ENCODE measurements around the gene UBE3D.

UBE3D gene

GRCh38 chr6:82877213-82878195 is 188.1 kb downstream of the UBE3D start (continued):
- TF ChIP-seq ZNF2 (tag by site-specific recombination; IDR thresholded peaks at IDR 0.05) = no peak
- peak; percentile 75 for TF ChIP-seq ZNF596 (tag by site-specific recombination; IDR thresholded peaks at IDR 0.05)
- no peak for TF ChIP-seq ZNF530 (tag by site-specific recombination; IDR thresholded peaks at IDR 0.05; ENCODE audit: low read depth)
- TF ChIP-seq ZIC2 (tag by site-specific recombination; IDR thresholded peaks at IDR 0.05) = peak; percentile 78
- TF ChIP-seq ZBTB8A (tag by site-specific recombination; IDR thresholded peaks at IDR 0.05) = peak; percentile 56
- no peak for TF ChIP-seq ZNF626 (tag by site-specific recombination; IDR thresholded peaks at IDR 0.05)
- no peak for TF ChIP-seq ZNF366 (tag by site-specific recombination; conservative IDR thresholded peaks at IDR 0.05)
- TF ChIP-seq ZSCAN4 (tag by site-specific recombination; IDR thresholded peaks at IDR 0.05) = no peak
- TF ChIP-seq ZNF16 (tag by site-specific recombination; IDR thresholded peaks at IDR 0.05; ENCODE audit: low read depth) = no peak
- no peak for TF ChIP-seq TCF7L2 (IDR thresholded peaks at IDR 0.05; ENCODE audit: borderline replicate concordance, low read depth, low read length)
- TF ChIP-seq ZNF169 (tag by site-specific recombination; IDR thresholded peaks at IDR 0.05) = no peak
- peak; percentile 87 for TF ChIP-seq GLIS1 (tag by site-specific recombination; IDR thresholded peaks at IDR 0.05)
- TF ChIP-seq ZNF548 (tag by site-specific recombination; IDR thresholded peaks at IDR 0.05) = no peak
- no peak for TF ChIP-seq ZNF155 (tag by site-specific recombination; IDR thresholded peaks at IDR 0.05)
- no peak for TF ChIP-seq ZNF248 (tag by site-specific recombination; IDR thresholded peaks at IDR 0.05)
- no peak; the same call in 1 of the 2 replicates for TF ChIP-seq ZBTB49 (tag by site-specific recombination; IDR thresholded peaks at IDR 0.05; ENCODE audit: low read depth)
- TF ChIP-seq ZNF404 (tag by site-specific recombination; IDR thresholded peaks at IDR 0.05) = no peak
- no peak for TF ChIP-seq ZNF202 (tag by site-specific recombination; IDR thresholded peaks at IDR 0.05; ENCODE audit: borderline replicate concordance)
- TF ChIP-seq ZBTB21 (tag by site-specific recombination; IDR thresholded peaks at IDR 0.05) = no peak
- peak; percentile 91 for TF ChIP-seq PRDM4 (tag by site-specific recombination; IDR thresholded peaks at IDR 0.05)
- no peak for TF ChIP-seq MYNN (tag by site-specific recombination; IDR thresholded peaks at IDR 0.05; ENCODE audit: borderline replicate concordance)
- no peak for TF ChIP-seq ZNF175 (tag by site-specific recombination; IDR thresholded peaks at IDR 0.05)
- no peak for TF ChIP-seq ZNF791 (tag by site-specific recombination; IDR thresholded peaks at IDR 0.05)
- peak; percentile 70 for TF ChIP-seq ZNF398 (tag by site-specific recombination; IDR thresholded peaks at IDR 0.05)
- no peak for TF ChIP-seq ZNF600 (tag by site-specific recombination; IDR thresholded peaks at IDR 0.05)
- no peak for TF ChIP-seq ZSCAN18 (tag by site-specific recombination; IDR thresholded peaks at IDR 0.05)
- TF ChIP-seq TSHZ1 (tag by site-specific recombination; IDR thresholded peaks at IDR 0.05; ENCODE audit: borderline replicate concordance) = peak; percentile 86

All from HEK293 (cell line).